GM20000 (cell line): ENCODE results near the gene CHCHD3.
"Not testable (repeated sequence)": the region's sequence is repeated elsewhere in the genome, so short reads cannot be mapped to it uniquely, and the experiment has no call there.

Source experiments
- DNase-seq: peaks from one replicate; pipeline ENCODE4 v3.0.0; 2012; ENCODE audit warnings: low spot score
- CTCF ChIP-seq: IDR thresholded peaks from 2 replicates; pipeline ENCODE4 v1.5.1; 2012; ENCODE audit warnings: mild to moderate bottlenecking, control low read depth; ENCODE audit errors: extremely low read depth, missing control alignments

CHCHD3 gene

GRCh38 chr7:132904209-132904608 is 177.7 kb downstream of the CHCHD3 start:
- TF ChIP-seq CTCF, result no peak
- DNase-seq, result no peak

- DNase-seq, result not testable (repeated sequence)
Measured at GRCh38 chr7:132902294-132902693, 179.6 kb downstream of the CHCHD3 start.

GRCh38 chr7:132901241-132901640 is 180.6 kb downstream of the CHCHD3 start:
- no peak for TF ChIP-seq CTCF
- no peak for DNase-seq

GRCh38 chr7:132899833-132900232 is 182.1 kb downstream of the CHCHD3 start:
- no peak for TF ChIP-seq CTCF
- no peak for DNase-seq

- not testable (repeated sequence) for DNase-seq
Measured at GRCh38 chr7:132898641-132899175, 183.2 kb downstream of the CHCHD3 start.

GRCh38 chr7:132897093-132897687 is 184.7 kb downstream of the CHCHD3 start:
- no peak for DNase-seq
- TF ChIP-seq CTCF, result no peak

- no peak for DNase-seq
- TF ChIP-seq CTCF, result no peak
Measured at GRCh38 chr7:132895231-132895630, 186.7 kb downstream of the CHCHD3 start.

GRCh38 chr7:132893560-132893959 is 188.3 kb downstream of the CHCHD3 start:
- no peak for DNase-seq
- no peak for TF ChIP-seq CTCF

GRCh38 chr7:132892744-132893143 is 189.1 kb downstream of the CHCHD3 start:
- DNase-seq, result not testable (repeated sequence)
